Measurements from ENCODE around the gene OR2H1. TPM values are rescaled to one million over a fixed set of nuclear protein-coding genes. Genes with fewer than 3 reads are reported as not detected.

Gene OR2H1
- total RNA-seq, 1 experiment from 2014 or later, result not detected

- Histone ChIP-seq H3K27me3 (no peaks in the 10 kb centered on the region), H3K9me3 (no peaks in the 10 kb centered on the region), H3K4me3 (no peak overlapping the region), H3K36me3 (no peaks in the 10 kb centered on the region)
- no peak for DNase-seq
These were observed 43.6 kb downstream of the OR2H1 start for GRCh38 chr6:29500594-29500993.

DNA sequence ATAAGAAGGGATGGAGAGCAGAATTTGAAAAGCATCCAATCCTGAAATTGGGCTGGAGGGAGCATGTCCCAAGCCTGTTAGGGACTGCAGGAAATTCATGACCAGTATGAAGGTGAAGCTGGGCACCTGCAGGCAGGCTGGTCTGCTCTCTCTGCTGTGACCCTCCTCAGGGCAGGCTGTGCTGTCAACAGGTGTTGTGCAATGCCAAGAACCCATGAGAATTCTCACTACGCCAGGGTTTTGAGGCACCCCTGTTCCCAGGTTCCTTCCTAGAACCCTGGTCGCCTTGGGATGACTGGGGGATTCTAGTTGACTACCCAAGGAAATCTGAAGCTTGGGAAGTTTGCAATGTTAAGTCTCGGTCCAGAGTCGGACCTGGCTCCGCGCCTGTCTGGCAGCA lies 44.2 kb downstream of the OR2H1 start:
- Histone ChIP-seq H3K27me3 (no peaks in the 10 kb centered on the region), H3K4me3 (no peak overlapping the region), H3K9me3 (no peaks in the 10 kb centered on the region), H3K36me3 (no peaks in the 10 kb centered on the region)
- no peak for DNase-seq

DNA sequence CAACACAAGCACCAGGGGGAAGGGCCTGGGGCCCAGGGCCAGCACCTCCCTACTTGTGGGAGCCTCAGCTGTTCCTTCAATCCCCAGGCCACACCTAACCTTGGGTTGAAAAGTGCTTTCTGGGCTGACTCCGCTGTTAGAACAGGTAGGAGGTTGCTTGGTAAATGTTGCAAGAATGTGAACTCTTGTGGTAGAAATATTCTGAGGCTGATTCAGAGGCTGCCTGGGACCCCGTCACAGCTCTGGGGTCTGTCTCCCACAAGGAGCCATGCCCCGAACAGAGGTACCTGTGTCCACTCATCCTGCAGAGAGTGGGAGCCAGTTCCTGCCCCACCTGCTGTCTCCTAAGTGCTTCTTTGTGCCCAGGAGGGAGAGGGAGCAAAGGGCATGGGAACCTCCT lies 45.2 kb downstream of the OR2H1 start:
- Histone ChIP-seq H3K36me3 (no peaks in the 10 kb centered on the region), H3K9me3 (no peaks in the 10 kb centered on the region), H3K4me3 (no peak overlapping the region), H3K27me3 (no peaks in the 10 kb centered on the region)
- no peak for DNase-seq

GRCh38 chr6:29502597-29502996 lies 45.6 kb downstream of the OR2H1 start:
- no peak for DNase-seq

GRCh38 chr6:29504961-29505360 lies 48.0 kb downstream of the OR2H1 start:
- DNase-seq, result no peak
- H3K27me3 ChIP-seq, result no peaks in the 10 kb centered on the region
- H3K36me3 ChIP-seq, result no peaks in the 10 kb centered on the region
- no peaks in the 10 kb centered on the region for H3K9me3 ChIP-seq
- no peak overlapping the region for H3K4me3 ChIP-seq

More at GRCh38 chr6:29502597-29502996, 45.6 kb downstream of the OR2H1 start:
- H3K36me3 ChIP-seq, result no peaks in the 10 kb centered on the region
- H3K4me3 ChIP-seq, result no peak overlapping the region
- no peaks in the 10 kb centered on the region for H3K27me3 ChIP-seq
- H3K9me3 ChIP-seq, result no peaks in the 10 kb centered on the region

- no peaks in the 10 kb centered on the region for H3K27me3 ChIP-seq
- H3K9me3 ChIP-seq, result no peaks in the 10 kb centered on the region
- no peak for DNase-seq
- no peak overlapping the region for H3K4me3 ChIP-seq
- H3K36me3 ChIP-seq, result no peaks in the 10 kb centered on the region
These were observed 48.9 kb downstream of the OR2H1 start for GRCh38 chr6:29505808-29506207.

- Histone ChIP-seq H3K27me3 (no peaks in the 10 kb centered on the region), H3K36me3 (no peaks in the 10 kb centered on the region), H3K9me3 (no peaks in the 10 kb centered on the region), H3K4me3 (no peak overlapping the region)
- no peak for DNase-seq
These were observed 49.6 kb downstream of the OR2H1 start for GRCh38 chr6:29506446-29507067.

- Histone ChIP-seq H3K27me3 (no peaks in the 10 kb centered on the region), H3K36me3 (no peaks in the 10 kb centered on the region), H3K4me3 (no peak overlapping the region), H3K9me3 (no peaks in the 10 kb centered on the region)
- DNase-seq, result no peak
These were observed 50.4 kb downstream of the OR2H1 start for GRCh38 chr6:29507319-29507718.

- no peak for DNase-seq
- Histone ChIP-seq H3K4me3 (no peak overlapping the region), H3K9me3 (no peaks in the 10 kb centered on the region), H3K36me3 (no peaks in the 10 kb centered on the region), H3K27me3 (no peaks in the 10 kb centered on the region)
These were observed 52.3 kb downstream of the OR2H1 start for GRCh38 chr6:29509239-29509638.

DNA sequence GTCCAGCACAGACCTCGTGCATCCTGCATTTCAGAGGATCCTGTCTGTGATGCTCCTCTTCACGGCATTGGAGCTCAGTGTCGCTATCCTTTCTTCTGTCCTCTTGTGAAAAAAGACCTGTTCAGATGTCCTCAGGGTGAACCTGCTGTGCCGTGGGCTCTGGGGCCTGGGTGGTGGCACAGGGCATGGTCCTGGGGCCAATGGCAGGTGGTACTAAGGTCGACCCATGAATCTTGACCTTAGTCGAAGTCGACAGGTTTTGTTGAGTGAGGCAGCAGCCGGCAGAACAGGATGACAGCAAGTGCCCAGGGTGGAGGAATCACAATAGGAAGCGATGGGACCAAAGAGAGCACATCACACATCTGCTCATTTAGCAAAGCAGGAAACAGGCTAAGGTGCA lies 52.8 kb downstream of the OR2H1 start:
- H3K9me3 ChIP-seq, result no peaks in the 10 kb centered on the region

DNA sequence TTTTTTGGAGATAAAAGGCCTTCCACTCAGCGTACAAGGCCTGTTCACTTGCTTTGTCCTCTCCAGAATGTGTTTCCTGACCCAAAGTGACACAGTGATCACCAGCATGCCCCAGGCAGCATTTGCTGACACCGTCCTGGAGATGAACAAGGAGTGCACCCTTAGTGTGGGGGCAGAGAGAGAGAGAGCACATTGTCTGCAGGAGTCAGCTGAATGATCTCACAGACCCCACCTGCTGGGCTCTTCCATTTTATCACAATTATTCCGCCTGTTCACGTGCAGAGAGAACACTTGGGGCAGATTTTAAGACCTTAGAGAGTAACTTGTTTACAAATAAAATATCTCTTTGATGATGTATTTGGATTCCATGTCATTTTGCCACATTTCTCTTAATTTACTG lies 53.2 kb downstream of the OR2H1 start:
- no peaks in the 10 kb centered on the region for H3K36me3 ChIP-seq
- no peaks in the 10 kb centered on the region for H3K27me3 ChIP-seq
- no peaks in the 10 kb centered on the region for H3K9me3 ChIP-seq
- no peak overlapping the region for H3K4me3 ChIP-seq
- no peak for DNase-seq

More for the DNA sequence above, 52.8 kb downstream of the OR2H1 start:
- Histone ChIP-seq H3K36me3 (no peaks in the 10 kb centered on the region), H3K4me3 (no peak overlapping the region), H3K27me3 (no peaks in the 10 kb centered on the region)
- no peak for DNase-seq

DNA sequence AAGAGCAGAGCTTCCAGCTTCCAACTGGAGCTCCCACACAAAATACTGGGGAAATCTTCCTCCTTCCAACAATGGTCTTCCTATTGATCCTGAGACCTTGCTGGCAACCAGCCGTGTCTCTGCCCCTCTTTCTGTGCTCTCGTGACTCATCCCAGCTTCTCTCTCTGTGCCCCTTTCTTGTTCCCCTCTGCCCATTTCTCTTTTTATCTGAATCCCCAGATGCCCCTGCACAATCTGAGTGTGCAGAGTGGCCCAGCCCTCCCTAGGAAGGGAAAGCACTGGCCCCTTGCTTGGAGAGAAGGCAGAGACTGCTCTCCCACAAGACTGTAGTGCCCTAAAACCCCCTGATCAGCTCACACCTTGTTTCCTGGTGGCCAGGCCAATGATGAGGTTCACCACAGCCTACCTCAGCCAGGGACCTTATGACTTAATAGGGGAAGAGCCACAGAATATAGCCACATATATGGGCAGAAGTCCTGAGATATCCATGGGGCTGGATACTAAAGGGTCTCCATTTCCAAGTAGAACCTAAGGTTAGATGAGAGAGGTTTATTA lies 53.9 kb downstream of the OR2H1 start:
- no peaks in the 10 kb centered on the region for H3K9me3 ChIP-seq
- no peaks in the 10 kb centered on the region for H3K36me3 ChIP-seq
- no peaks in the 10 kb centered on the region for H3K27me3 ChIP-seq
- no peak for DNase-seq
- H3K4me3 ChIP-seq, result no peak overlapping the region

Other genes starting within 250 kb of the OR2H1 start
- gene OR14J1, start 155.5 kb upstream of the OR2H1 start, total RNA-seq (2014; rRNA removed; shearing (Covaris generic); ENCODE audit: low replicate concordance), result not detected in 2 replicates
- gene OR5V1, start 88.3 kb upstream of the OR2H1 start, total RNA-seq (2014; rRNA removed; shearing (Covaris generic); ENCODE audit: low replicate concordance), result not detected in 2 replicates
- not detected in 2 replicates for gene OR12D3, start 81.9 kb upstream of the OR2H1 start, total RNA-seq (2014; rRNA removed; shearing (Covaris generic); ENCODE audit: low replicate concordance)
- gene OR12D2, start 61.5 kb upstream of the OR2H1 start, total RNA-seq (2014; rRNA removed; shearing (Covaris generic); ENCODE audit: low replicate concordance), result not detected in 2 replicates
- not detected in 2 replicates for gene OR12D1, start 42.2 kb upstream of the OR2H1 start, total RNA-seq (2014; rRNA removed; shearing (Covaris generic); ENCODE audit: low replicate concordance)
- gene OR10C1, start 17.8 kb upstream of the OR2H1 start, total RNA-seq (2014; rRNA removed; shearing (Covaris generic); ENCODE audit: low replicate concordance), result not detected in 2 replicates
- not detected in 2 replicates for gene OR11A1, start 84 bp upstream of the OR2H1 start, total RNA-seq (2014; rRNA removed; shearing (Covaris generic); ENCODE audit: low replicate concordance)
- not detected in 2 replicates for gene MAS1L, start 30.8 kb downstream of the OR2H1 start, total RNA-seq (2014; rRNA removed; shearing (Covaris generic); ENCODE audit: low replicate concordance)
- not detected in 2 replicates for gene UBD, start 102.6 kb downstream of the OR2H1 start, total RNA-seq (2014; rRNA removed; shearing (Covaris generic); ENCODE audit: low replicate concordance)
- gene OR2H2, start 128.0 kb downstream of the OR2H1 start, total RNA-seq (2014; rRNA removed; shearing (Covaris generic); ENCODE audit: low replicate concordance), result not detected in 2 replicates
- 1.9 and 3.7 TPM in 2 replicates for gene GABBR1, start 176.0 kb downstream of the OR2H1 start, total RNA-seq (2014; rRNA removed; shearing (Covaris generic); ENCODE audit: low replicate concordance)
- gene MOG, start 199.9 kb downstream of the OR2H1 start, total RNA-seq (2014; rRNA removed; shearing (Covaris generic); ENCODE audit: low replicate concordance), result not detected in 2 replicates
- gene ZFP57, start 224.0 kb downstream of the OR2H1 start, total RNA-seq (2014; rRNA removed; shearing (Covaris generic); ENCODE audit: low replicate concordance), result not detected in 2 replicates

Data from MG63 (cell line).